NCI-H2029 (cell line): ENCODE results near the gene ANAPC16.
"Not testable (repeated sequence)": the region's sequence is repeated elsewhere in the genome, so short reads cannot be mapped to it uniquely, and the experiment has no call there.

Experiments
- DNase-seq: peaks from one replicate; lab custom pipeline; 2025; lab: John Stamatoyannopoulos, UW

Gene ANAPC16

GRCh38 chr10:72243822-72244437 lies 28.1 kb downstream of the ANAPC16 start:
- DNase-seq: no peak

GRCh38 chr10:72244573-72245038 lies 28.8 kb downstream of the ANAPC16 start:
- DNase-seq: no peak

- no peak for DNase-seq
These were observed 30.2 kb downstream of the ANAPC16 start for GRCh38 chr10:72245949-72246525.

GRCh38 chr10:72248468-72249151 lies 32.8 kb downstream of the ANAPC16 start:
- no peak for DNase-seq

GRCh38 chr10:72249176-72249862 lies 33.5 kb downstream of the ANAPC16 start:
- DNase-seq: not testable (repeated sequence)

- DNase-seq: no peak
These were observed 34.9 kb downstream of the ANAPC16 start for GRCh38 chr10:72250666-72251065.

- DNase-seq: no peak
These were observed 35.8 kb downstream of the ANAPC16 start for GRCh38 chr10:72251635-72252034.

GRCh38 chr10:72252972-72253371 lies 37.2 kb downstream of the ANAPC16 start:
- no peak for DNase-seq

- DNase-seq: no peak
These were observed 37.8 kb downstream of the ANAPC16 start for GRCh38 chr10:72253578-72253977.

GRCh38 chr10:72254813-72255568 lies 39.2 kb downstream of the ANAPC16 start:
- DNase-seq: no peak

- DNase-seq: no peak
These were observed 40.3 kb downstream of the ANAPC16 start for GRCh38 chr10:72255977-72256729.

- no peak for DNase-seq
These were observed 41.5 kb downstream of the ANAPC16 start for GRCh38 chr10:72257051-72257892.

GRCh38 chr10:72258617-72259016 lies 42.8 kb downstream of the ANAPC16 start:
- no peak for DNase-seq

GRCh38 chr10:72259491-72260238 lies 43.9 kb downstream of the ANAPC16 start:
- no peak for DNase-seq

- DNase-seq: peak; percentile 15
These were observed 44.6 kb downstream of the ANAPC16 start for GRCh38 chr10:72260239-72260975.

- DNase-seq: no peak
These were observed 45.4 kb downstream of the ANAPC16 start for GRCh38 chr10:72260976-72261783.

GRCh38 chr10:72261784-72262404 lies 46.1 kb downstream of the ANAPC16 start:
- no peak for DNase-seq
